ENCODE results near the gene PCDHA8. TPM values are rescaled to one million over a fixed set of nuclear protein-coding genes. Genes with fewer than 3 reads are reported as not detected.
A peak's percentile ranks its signal among the peaks of the same experiment; 100 is the strongest.
"Not testable (repeated sequence)": the region's sequence is repeated elsewhere in the genome, so short reads cannot be mapped to it uniquely, and the experiment has no call there.

The PCDHA8 gene
- total and polyA plus RNA-seq, 9 donors = 0.02 to 0.72 (median 0.37) TPM; not detected in 1

- H3K4me1 ChIP-seq (ENCODE audit: insufficient read depth) = no peaks in the 10 kb centered on the region
- DNase-seq = peak in 2 of 5 donors; percentile 41 to 55
- H3K27me3 ChIP-seq = no peaks in the 10 kb centered on the region
- peaks cover 0 to 18% of the 10 kb centered on the region in 2 donors for H3K9me3 ChIP-seq
- H3K36me3 ChIP-seq = no peaks in the 10 kb centered on the region
- intact Hi-C loops (cut with DNase I) = no loop called here
- H3K4me3 ChIP-seq = peak within 1 kb of the TSS; percentile 9
- H3K27ac ChIP-seq = no peak within 1 kb of the TSS
- TF ChIP-seq EP300 (IDR thresholded peaks at IDR 0.05) (no peak), POLR2A (IDR thresholded peaks at IDR 0.05) (no peak), CTCF (IDR thresholded peaks at IDR 0.05) (no peak)
- WGBS, 3 donors = 13 to 22% (median 13%) methylated on average over 37 to 44 of the region's 47 CpGs
These were observed 33.9 kb upstream of the PCDHA8 start, which contains the start of gene PCDHA4 for GRCh38 chr5:140806834-140807775. Gene PCDHA4 (plus strand): TSS chr5:140807068.

DNA sequence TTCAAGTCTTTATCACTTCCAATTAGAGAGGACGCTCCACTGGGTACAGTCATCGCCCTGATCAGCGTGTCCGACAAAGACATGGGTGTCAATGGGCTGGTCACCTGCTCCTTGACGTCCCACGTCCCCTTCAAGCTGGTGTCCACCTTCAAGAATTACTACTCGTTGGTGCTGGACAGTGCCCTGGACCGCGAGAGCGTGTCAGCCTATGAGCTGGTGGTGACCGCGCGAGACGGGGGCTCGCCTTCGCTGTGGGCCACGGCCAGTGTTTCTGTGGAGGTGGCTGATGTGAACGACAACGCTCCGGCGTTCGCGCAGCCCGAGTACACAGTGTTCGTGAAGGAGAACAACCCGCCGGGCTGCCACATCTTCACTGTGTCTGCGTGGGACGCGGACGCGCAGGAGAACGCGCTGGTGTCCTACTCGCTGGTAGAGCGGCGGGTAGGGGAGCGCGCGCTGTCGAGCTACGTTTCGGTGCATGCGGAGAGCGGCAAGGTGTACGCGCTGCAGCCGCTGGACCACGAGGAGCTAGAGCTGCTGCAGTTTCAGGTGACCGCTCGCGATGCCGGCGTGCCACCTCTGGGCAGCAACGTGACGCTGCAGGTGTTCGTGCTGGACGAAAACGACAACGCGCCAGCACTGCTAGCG is 32.6 kb upstream of the PCDHA8 start:
- WGBS, 3 donors = 54 to 70% (median 59%) methylated on average over 60 to 62 of the region's 62 CpGs
- not testable (repeated sequence) for H3K4me3 ChIP-seq

DNA sequence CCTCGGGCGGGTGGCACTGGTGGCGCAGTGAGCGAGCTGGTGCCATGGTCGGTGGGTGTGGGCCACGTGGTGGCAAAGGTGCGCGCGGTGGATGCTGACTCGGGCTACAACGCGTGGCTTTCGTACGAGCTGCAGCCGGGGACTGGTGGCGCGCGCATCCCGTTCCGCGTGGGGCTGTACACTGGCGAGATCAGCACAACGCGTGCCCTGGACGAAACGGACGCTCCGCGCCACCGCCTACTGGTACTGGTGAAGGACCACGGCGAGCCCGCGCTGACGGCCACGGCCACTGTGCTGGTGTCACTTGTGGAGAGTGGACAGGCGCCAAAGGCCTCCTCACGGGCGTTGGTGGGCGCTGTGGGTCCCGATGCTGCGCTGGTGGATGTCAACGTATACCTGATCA is 32.1 kb upstream of the PCDHA8 start:
- Histone ChIP-seq H3K27ac (no peak overlapping the region), H3K36me3 (no peaks in the 10 kb centered on the region), H3K4me1 (ENCODE audit: insufficient read depth) (no peaks in the 10 kb centered on the region), H3K9me3 (peaks cover 0 to 11% of the 10 kb centered on the region in 2 donors), H3K27me3 (no peaks in the 10 kb centered on the region), H3K4me3 (no peak overlapping the region)
- intact Hi-C loops (cut with DNase I) = no loop called here
- WGBS, 3 donors = 59 to 72% (median 67%) methylated on average over 40 to 43 of the region's 43 CpGs
- DNase-seq = no peak
- TF ChIP-seq POLR2A (IDR thresholded peaks at IDR 0.05) = no peak
- TF ChIP-seq CTCF (IDR thresholded peaks at IDR 0.05) = no peak
- TF ChIP-seq EP300 (IDR thresholded peaks at IDR 0.05) = no peak

More for the DNA sequence above, 32.6 kb upstream of the PCDHA8 start:
- H3K9me3 ChIP-seq = peaks cover 0 to 11% of the 10 kb centered on the region in 2 donors
- H3K27me3 ChIP-seq; DNase-seq; intact Hi-C loops (cut with DNase I); H3K27ac ChIP-seq; H3K36me3 ChIP-seq; H3K4me1 ChIP-seq (ENCODE audit: insufficient read depth): not testable (repeated sequence)

GRCh38 chr5:140821375-140822280 is 19.4 kb upstream of the PCDHA8 start, which contains the start of gene PCDHA5:
Gene PCDHA5 (plus strand): TSS chr5:140821613.
- 22 to 34% (median 31%) methylated on average over 39 of the region's 39 CpGs for WGBS, 3 donors
- no peaks in the 10 kb centered on the region for H3K4me1 ChIP-seq (ENCODE audit: insufficient read depth)
- intact Hi-C loops (cut with DNase I) = no loop called here
- no peak within 1 kb of the TSS for H3K27ac ChIP-seq
- no peaks in the 10 kb centered on the region for H3K36me3 ChIP-seq
- DNase-seq = peak in 1 of 5 donors; percentile 44
- no peaks in the 10 kb centered on the region for H3K27me3 ChIP-seq
- peaks cover 0 to 8% of the 10 kb centered on the region in 2 donors for H3K9me3 ChIP-seq
- TF ChIP-seq POLR2A (IDR thresholded peaks at IDR 0.05) (no peak), EP300 (IDR thresholded peaks at IDR 0.05) (no peak), CTCF (IDR thresholded peaks at IDR 0.05) (no peak)
- no peak within 1 kb of the TSS for H3K4me3 ChIP-seq

Measured in ovary (tissue), 9 donors.